AG10803 (cell line): ENCODE data around the gene MALRD1.

ENCODE experiments used
- DNase-seq: peaks from one replicate; pipeline ENCODE4 v3.0.0; 2010; ENCODE audit warnings: low read depth
- H3K4me3 ChIP-seq: 2 replicates; pipeline ENCODE4 v1.5.1; 2011; ENCODE audit warnings: mild to moderate bottlenecking, low read length, control low read depth
- TF ChIP-seq, protein P1 (sequence below): conservative IDR thresholded peaks from 2 replicates; pipeline ENCODE4 v1.5.1; 2011; ENCODE audit warnings: mild to moderate bottlenecking, low read length, control low read depth, inconsistent platforms

The MALRD1 gene

DNA sequence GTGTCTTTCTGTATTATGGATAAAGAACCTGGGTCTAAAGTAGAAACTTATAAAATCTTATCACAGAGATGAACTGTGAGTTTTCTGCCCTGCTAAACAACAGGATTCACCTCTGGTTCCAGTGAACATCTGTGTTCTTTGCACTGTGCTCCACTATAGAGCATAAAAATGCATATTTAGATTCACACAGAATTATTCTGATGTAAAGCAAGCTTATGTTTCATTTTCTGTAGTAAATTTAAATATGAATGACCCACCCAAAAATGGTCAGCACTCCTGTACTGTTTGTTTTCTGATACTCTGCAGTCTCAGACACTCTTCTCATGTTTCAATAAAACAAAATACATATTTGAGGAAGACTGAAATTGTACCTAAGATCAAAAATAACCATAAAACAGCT lies 563.2 kb downstream of the MALRD1 start:
- H3K4me3 ChIP-seq: no peak overlapping the region
- TF ChIP-seq, protein P1, sequence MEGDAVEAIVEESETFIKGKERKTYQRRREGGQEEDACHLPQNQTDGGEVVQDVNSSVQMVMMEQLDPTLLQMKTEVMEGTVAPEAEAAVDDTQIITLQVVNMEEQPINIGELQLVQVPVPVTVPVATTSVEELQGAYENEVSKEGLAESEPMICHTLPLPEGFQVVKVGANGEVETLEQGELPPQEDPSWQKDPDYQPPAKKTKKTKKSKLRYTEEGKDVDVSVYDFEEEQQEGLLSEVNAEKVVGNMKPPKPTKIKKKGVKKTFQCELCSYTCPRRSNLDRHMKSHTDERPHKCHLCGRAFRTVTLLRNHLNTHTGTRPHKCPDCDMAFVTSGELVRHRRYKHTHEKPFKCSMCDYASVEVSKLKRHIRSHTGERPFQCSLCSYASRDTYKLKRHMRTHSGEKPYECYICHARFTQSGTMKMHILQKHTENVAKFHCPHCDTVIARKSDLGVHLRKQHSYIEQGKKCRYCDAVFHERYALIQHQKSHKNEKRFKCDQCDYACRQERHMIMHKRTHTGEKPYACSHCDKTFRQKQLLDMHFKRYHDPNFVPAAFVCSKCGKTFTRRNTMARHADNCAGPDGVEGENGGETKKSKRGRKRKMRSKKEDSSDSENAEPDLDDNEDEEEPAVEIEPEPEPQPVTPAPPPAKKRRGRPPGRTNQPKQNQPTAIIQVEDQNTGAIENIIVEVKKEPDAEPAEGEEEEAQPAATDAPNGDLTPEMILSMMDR: no peak
- DNase-seq: no peak

DNA sequence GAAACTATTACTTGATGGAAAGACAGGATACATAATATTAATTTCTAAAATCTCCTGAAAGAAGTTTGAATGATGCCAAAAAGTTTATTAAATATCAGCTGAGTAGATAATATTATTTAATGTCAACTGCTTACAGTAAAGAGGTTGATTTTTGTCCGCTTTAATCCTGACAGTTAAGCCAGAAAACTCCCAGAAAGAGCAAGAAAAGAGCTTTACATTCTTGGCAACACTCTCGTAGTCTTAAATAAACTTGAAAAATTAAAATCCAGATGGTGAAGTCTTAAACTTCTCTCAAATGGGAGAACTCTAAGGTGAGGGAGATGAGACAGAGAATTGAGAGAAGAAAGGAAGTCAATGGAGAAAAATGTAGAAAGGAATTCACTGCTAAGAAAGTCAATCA lies 568.4 kb downstream of the MALRD1 start:
- TF ChIP-seq, protein P1: no peak

DNA sequence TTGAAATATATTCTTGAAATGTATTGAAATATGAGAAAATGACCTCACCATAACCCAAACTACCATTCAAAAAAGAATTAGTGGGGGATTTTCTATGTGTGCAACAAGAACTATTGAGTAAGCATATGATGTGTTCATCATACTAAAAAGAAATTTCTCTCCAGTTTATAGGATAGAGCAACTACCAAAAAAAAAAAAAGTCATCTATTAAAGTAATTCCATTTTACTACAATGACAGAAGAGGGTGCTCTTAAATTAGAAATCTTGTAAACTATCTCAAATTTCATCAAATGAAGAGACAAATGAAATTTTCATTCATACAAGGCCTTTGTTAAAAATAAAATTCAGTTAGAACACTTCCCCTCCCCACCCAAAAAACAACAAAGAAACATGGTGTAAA lies 572.2 kb downstream of the MALRD1 start:
- TF ChIP-seq, protein P1: peak; percentile 33; the same call in 1 of the 2 replicates
- DNase-seq: peak; percentile 6
- H3K4me3 ChIP-seq: no peak overlapping the region

More for the DNA sequence above, 568.4 kb downstream of the MALRD1 start:
- no peak overlapping the region for H3K4me3 ChIP-seq
- DNase-seq: no peak

DNA sequence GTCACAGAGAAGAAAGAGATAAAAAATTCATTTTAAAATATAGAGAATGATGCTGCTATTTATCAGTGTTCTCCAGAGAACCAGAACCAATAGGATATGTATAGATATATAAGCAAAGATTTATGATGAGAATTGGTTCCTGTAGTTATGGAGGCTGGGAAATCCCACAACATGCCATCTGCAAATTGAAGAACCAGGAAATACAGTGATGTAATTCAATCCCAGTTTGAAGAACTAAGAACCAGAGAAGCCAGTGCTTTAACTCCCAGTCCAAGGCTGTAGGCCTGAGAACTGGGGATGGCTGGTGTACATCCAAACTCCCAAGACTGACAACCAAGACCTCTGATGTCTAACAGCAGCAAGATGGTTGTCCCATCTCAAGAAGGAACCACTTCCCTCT lies 574.7 kb downstream of the MALRD1 start:
- no peak for DNase-seq
- no peak overlapping the region for H3K4me3 ChIP-seq
- TF ChIP-seq, protein P1: no peak

DNA sequence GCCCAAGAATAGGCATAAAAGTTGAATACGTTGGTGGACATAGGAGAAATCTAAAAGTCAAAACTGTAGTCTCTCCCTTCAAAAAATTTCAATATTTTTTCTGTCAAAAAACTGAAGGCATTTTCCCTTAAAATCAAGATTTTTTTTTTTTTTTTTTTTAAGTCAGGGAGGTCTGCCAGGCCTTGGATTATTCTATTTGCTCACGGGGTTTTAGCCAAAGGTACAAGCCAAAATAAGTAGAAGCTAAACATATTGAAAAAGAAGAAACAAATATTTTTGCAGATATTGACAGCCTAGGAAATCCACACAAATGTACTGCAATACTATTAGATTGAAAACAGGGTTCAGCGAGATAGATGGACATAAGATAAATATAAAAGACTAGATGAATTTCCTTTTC lies 577.6 kb downstream of the MALRD1 start:
- H3K4me3 ChIP-seq: no peak overlapping the region
- no peak for DNase-seq
- TF ChIP-seq, protein P1: no peak

DNA sequence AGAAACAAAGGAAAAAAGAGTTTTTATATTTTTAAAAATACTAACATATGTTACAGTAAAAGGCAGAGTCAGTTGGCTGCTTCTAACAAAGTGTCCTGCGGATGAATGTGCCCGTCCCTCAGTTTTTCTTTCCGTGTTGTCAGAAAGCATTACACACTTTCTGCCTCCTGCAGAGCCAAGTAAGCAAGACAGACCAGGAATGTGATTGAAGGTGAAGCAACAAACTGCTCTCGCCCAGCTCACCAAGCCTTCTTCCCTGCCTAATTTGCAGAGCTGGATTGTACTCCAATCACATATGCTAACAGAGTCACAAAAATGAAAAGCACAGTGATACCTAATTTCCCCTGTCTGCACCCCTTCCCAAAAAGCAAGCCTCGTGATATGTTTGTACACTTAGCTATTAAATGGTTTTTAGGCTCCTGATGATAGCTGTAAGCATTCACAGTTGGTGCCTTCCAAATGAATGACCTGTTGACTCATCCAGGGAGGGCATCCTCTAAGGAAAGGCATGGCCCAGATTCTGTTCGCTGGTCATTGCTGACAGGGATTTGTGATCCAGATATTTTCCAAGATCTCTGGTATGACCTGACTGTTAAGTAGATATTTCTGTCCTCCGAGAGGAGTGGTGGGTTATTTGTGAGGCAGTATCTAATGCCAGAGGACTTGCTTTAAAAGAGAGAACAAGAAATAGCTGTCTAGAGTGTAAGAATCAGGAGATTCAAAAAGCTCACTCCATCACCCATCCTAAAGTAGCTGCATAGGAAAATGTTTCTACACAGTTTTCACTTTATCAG lies 580.4 kb downstream of the MALRD1 start:
- TF ChIP-seq, protein P1: no peak
- no peak overlapping the region for H3K4me3 ChIP-seq
- DNase-seq: peak; percentile 7

DNA sequence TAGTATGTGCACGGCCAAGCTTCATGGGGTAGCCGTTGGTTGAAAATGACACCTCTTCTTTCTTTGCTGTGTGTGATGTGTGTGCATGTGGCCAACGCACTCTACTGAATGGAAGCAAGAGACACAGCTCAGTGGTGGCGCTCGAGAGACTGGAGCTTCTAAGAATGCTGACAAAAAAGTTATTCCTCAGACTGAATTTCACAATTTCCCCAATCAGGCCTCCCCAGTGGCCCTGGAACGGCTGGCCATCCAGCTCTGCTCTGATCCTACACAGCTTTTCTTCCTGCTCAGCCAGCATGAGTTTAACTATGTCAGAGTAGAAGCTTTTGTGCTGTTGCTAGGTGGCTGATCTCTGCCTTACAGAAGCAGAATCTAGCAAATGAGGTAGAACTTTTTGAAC lies 581.0 kb downstream of the MALRD1 start:
- DNase-seq: peak; percentile 55
- TF ChIP-seq, protein P1: peak; percentile 36
- no peak overlapping the region for H3K4me3 ChIP-seq
